ENCODE data around the gene BAZ2B.

Gene BAZ2B

GRCh38 chr2:159531475-159531874, 84.9 kb downstream of the BAZ2B start:
- H3K9me3 ChIP-seq (ENCODE audit: low read length) = no peaks in the 10 kb centered on the region
- H3K4me1 ChIP-seq (ENCODE audit: insufficient read depth, low read length) = peaks cover 3% of the 10 kb centered on the region
- H3K27me3 ChIP-seq (ENCODE audit: insufficient read depth, low read length) = no peaks in the 10 kb centered on the region
- H2AFZ ChIP-seq (ENCODE audit: low read depth, low read length) = no peak overlapping the region
- H3K4me3 ChIP-seq (ENCODE audit: low read length) = no peak overlapping the region
- H3K36me3 ChIP-seq (ENCODE audit: insufficient read depth, low read length) = peaks cover 4% of the 10 kb centered on the region

- H3K4me3 ChIP-seq (ENCODE audit: low read length) = no peak overlapping the region
- H3K27me3 ChIP-seq (ENCODE audit: insufficient read depth, low read length) = no peaks in the 10 kb centered on the region
- H3K4me1 ChIP-seq (ENCODE audit: insufficient read depth, low read length) = peaks cover 2% of the 10 kb centered on the region
- H2AFZ ChIP-seq (ENCODE audit: low read depth, low read length) = no peak overlapping the region
- H3K36me3 ChIP-seq (ENCODE audit: insufficient read depth, low read length) = peaks cover 6% of the 10 kb centered on the region
- no peaks in the 10 kb centered on the region for H3K9me3 ChIP-seq (ENCODE audit: low read length)
These were observed 89.9 kb downstream of the BAZ2B start for GRCh38 chr2:159526433-159526832.

GRCh38 chr2:159525012-159525411, 91.3 kb downstream of the BAZ2B start:
- H3K4me1 ChIP-seq (ENCODE audit: insufficient read depth, low read length) = peaks cover 3% of the 10 kb centered on the region
- no peak overlapping the region for H3K4me3 ChIP-seq (ENCODE audit: low read length)
- no peaks in the 10 kb centered on the region for H3K9me3 ChIP-seq (ENCODE audit: low read length)
- H2AFZ ChIP-seq (ENCODE audit: low read depth, low read length) = no peak overlapping the region
- H3K27me3 ChIP-seq (ENCODE audit: insufficient read depth, low read length) = no peaks in the 10 kb centered on the region
- peaks cover 6% of the 10 kb centered on the region for H3K36me3 ChIP-seq (ENCODE audit: insufficient read depth, low read length)

- H3K27me3 ChIP-seq (ENCODE audit: insufficient read depth, low read length) = no peaks in the 10 kb centered on the region
- peaks cover 3% of the 10 kb centered on the region for H3K36me3 ChIP-seq (ENCODE audit: insufficient read depth, low read length)
- no peak overlapping the region for H3K4me3 ChIP-seq (ENCODE audit: low read length)
- peaks cover 12% of the 10 kb centered on the region for H3K4me1 ChIP-seq (ENCODE audit: insufficient read depth, low read length)
- H2AFZ ChIP-seq (ENCODE audit: low read depth, low read length) = no peak overlapping the region
- no peaks in the 10 kb centered on the region for H3K9me3 ChIP-seq (ENCODE audit: low read length)
These were observed 95.1 kb downstream of the BAZ2B start for GRCh38 chr2:159521272-159521671.

- Histone ChIP-seq H3K4me1 (ENCODE audit: insufficient read depth, low read length) (peaks cover 25% of the 10 kb centered on the region), H3K4me3 (ENCODE audit: low read length) (no peak overlapping the region), H3K27me3 (ENCODE audit: insufficient read depth, low read length) (no peaks in the 10 kb centered on the region), H2AFZ (ENCODE audit: low read depth, low read length) (no peak overlapping the region), H3K36me3 (ENCODE audit: insufficient read depth, low read length) (peaks cover under 1% of the 10 kb centered on the region), H3K9me3 (ENCODE audit: low read length) (no peaks in the 10 kb centered on the region)
These were observed 97.9 kb downstream of the BAZ2B start for GRCh38 chr2:159518321-159519005.

GRCh38 chr2:159516241-159516758, 100.0 kb downstream of the BAZ2B start:
- Histone ChIP-seq H2AFZ (ENCODE audit: low read depth, low read length) (peak overlapping the region; percentile 65), H3K36me3 (ENCODE audit: insufficient read depth, low read length) (no peaks in the 10 kb centered on the region), H3K27me3 (ENCODE audit: insufficient read depth, low read length) (no peaks in the 10 kb centered on the region), H3K4me1 (ENCODE audit: insufficient read depth, low read length) (peaks cover 23% of the 10 kb centered on the region), H3K4me3 (ENCODE audit: low read length) (peak overlapping the region; percentile 55), H3K9me3 (ENCODE audit: low read length) (no peaks in the 10 kb centered on the region)

GRCh38 chr2:159515441-159515840, 100.9 kb downstream of the BAZ2B start:
- peak overlapping the region; percentile 55 for H3K4me3 ChIP-seq (ENCODE audit: low read length)

GRCh38 chr2:159513745-159514144, 102.6 kb downstream of the BAZ2B start:
- Histone ChIP-seq H3K9me3 (ENCODE audit: low read length) (no peaks in the 10 kb centered on the region), H3K36me3 (ENCODE audit: insufficient read depth, low read length) (no peaks in the 10 kb centered on the region), H3K4me1 (ENCODE audit: insufficient read depth, low read length) (peaks cover 22% of the 10 kb centered on the region), H3K4me3 (ENCODE audit: low read length) (no peak overlapping the region), H3K27me3 (ENCODE audit: insufficient read depth, low read length) (no peaks in the 10 kb centered on the region), H2AFZ (ENCODE audit: low read depth, low read length) (no peak overlapping the region)

More at GRCh38 chr2:159515441-159515840, 100.9 kb downstream of the BAZ2B start:
- no peaks in the 10 kb centered on the region for H3K27me3 ChIP-seq (ENCODE audit: insufficient read depth, low read length)
- H3K36me3 ChIP-seq (ENCODE audit: insufficient read depth, low read length) = no peaks in the 10 kb centered on the region
- peaks cover 22% of the 10 kb centered on the region for H3K4me1 ChIP-seq (ENCODE audit: insufficient read depth, low read length)
- H2AFZ ChIP-seq (ENCODE audit: low read depth, low read length) = no peak overlapping the region
- H3K9me3 ChIP-seq (ENCODE audit: low read length) = no peaks in the 10 kb centered on the region

- no peak overlapping the region for H2AFZ ChIP-seq (ENCODE audit: low read depth, low read length)
- H3K4me1 ChIP-seq (ENCODE audit: insufficient read depth, low read length) = no peaks in the 10 kb centered on the region
- H3K4me3 ChIP-seq (ENCODE audit: low read length) = no peak overlapping the region
- no peaks in the 10 kb centered on the region for H3K9me3 ChIP-seq (ENCODE audit: low read length)
- H3K27me3 ChIP-seq (ENCODE audit: insufficient read depth, low read length) = no peaks in the 10 kb centered on the region
- H3K36me3 ChIP-seq (ENCODE audit: insufficient read depth, low read length) = no peaks in the 10 kb centered on the region
These were observed 108.2 kb downstream of the BAZ2B start for GRCh38 chr2:159508140-159508539.

- no peaks in the 10 kb centered on the region for H3K4me1 ChIP-seq (ENCODE audit: insufficient read depth, low read length)
- no peak overlapping the region for H3K4me3 ChIP-seq (ENCODE audit: low read length)
- peaks cover 2% of the 10 kb centered on the region for H3K9me3 ChIP-seq (ENCODE audit: low read length)
- H3K27me3 ChIP-seq (ENCODE audit: insufficient read depth, low read length) = no peaks in the 10 kb centered on the region
- no peaks in the 10 kb centered on the region for H3K36me3 ChIP-seq (ENCODE audit: insufficient read depth, low read length)
- H2AFZ ChIP-seq (ENCODE audit: low read depth, low read length) = no peak overlapping the region
These were observed 109.4 kb downstream of the BAZ2B start for GRCh38 chr2:159506764-159507440.

GRCh38 chr2:159506202-159506601, 110.1 kb downstream of the BAZ2B start:
- Histone ChIP-seq H3K9me3 (ENCODE audit: low read length) (peaks cover 2% of the 10 kb centered on the region), H3K36me3 (ENCODE audit: insufficient read depth, low read length) (no peaks in the 10 kb centered on the region), H3K4me1 (ENCODE audit: insufficient read depth, low read length) (no peaks in the 10 kb centered on the region), H3K27me3 (ENCODE audit: insufficient read depth, low read length) (no peaks in the 10 kb centered on the region), H2AFZ (ENCODE audit: low read depth, low read length) (no peak overlapping the region), H3K4me3 (ENCODE audit: low read length) (no peak overlapping the region)

- H3K36me3 ChIP-seq (ENCODE audit: insufficient read depth, low read length) = peaks cover 3% of the 10 kb centered on the region
- no peaks in the 10 kb centered on the region for H3K4me1 ChIP-seq (ENCODE audit: insufficient read depth, low read length)
- no peaks in the 10 kb centered on the region for H3K27me3 ChIP-seq (ENCODE audit: insufficient read depth, low read length)
- no peak overlapping the region for H2AFZ ChIP-seq (ENCODE audit: low read depth, low read length)
- no peak overlapping the region for H3K4me3 ChIP-seq (ENCODE audit: low read length)
- peaks cover 6% of the 10 kb centered on the region for H3K9me3 ChIP-seq (ENCODE audit: low read length)
These were observed 111.2 kb downstream of the BAZ2B start for GRCh38 chr2:159505196-159505595.

GRCh38 chr2:159501743-159502142, 114.6 kb downstream of the BAZ2B start:
- no peaks in the 10 kb centered on the region for H3K27me3 ChIP-seq (ENCODE audit: insufficient read depth, low read length)
- no peaks in the 10 kb centered on the region for H3K4me1 ChIP-seq (ENCODE audit: insufficient read depth, low read length)
- peaks cover 9% of the 10 kb centered on the region for H3K36me3 ChIP-seq (ENCODE audit: insufficient read depth, low read length)
- peaks cover 12% of the 10 kb centered on the region for H3K9me3 ChIP-seq (ENCODE audit: low read length)
- H2AFZ ChIP-seq (ENCODE audit: low read depth, low read length) = no peak overlapping the region
- H3K4me3 ChIP-seq (ENCODE audit: low read length) = no peak overlapping the region
